Cardiac septum (tissue), 1 donor: ENCODE data around the gene HOXA13. TPM values are rescaled to one million over a fixed set of nuclear protein-coding genes. Genes with fewer than 3 reads are reported as not detected.

Experiments used
- DNase-seq: peaks from one replicate; pipeline ENCODE4 v3.0.0-alpha.2; 2020; ENCODE audit warnings: low spot score
- intact Hi-C: fragments of 100-400 bp; cut with DNase I; formaldehyde crosslinking; loops from one replicate; pipeline ENCODE4 v1.14.0; 2022
- total RNA-seq: library from RNA; stranded (reverse); fragmentation: NEBNext Ultra II Directional; extraction: Animal tissue kit (Norgen Biotek cat#: 25700); gene quantifications from one replicate; pipeline ENCODE4 v1.2.1, GENCODE V29; 2021
- donor health status: DM: no; HTN: no; CAD: no.

HOXA13 gene
- total RNA-seq, 1 donor from 2014 or later = not detected

DNA sequence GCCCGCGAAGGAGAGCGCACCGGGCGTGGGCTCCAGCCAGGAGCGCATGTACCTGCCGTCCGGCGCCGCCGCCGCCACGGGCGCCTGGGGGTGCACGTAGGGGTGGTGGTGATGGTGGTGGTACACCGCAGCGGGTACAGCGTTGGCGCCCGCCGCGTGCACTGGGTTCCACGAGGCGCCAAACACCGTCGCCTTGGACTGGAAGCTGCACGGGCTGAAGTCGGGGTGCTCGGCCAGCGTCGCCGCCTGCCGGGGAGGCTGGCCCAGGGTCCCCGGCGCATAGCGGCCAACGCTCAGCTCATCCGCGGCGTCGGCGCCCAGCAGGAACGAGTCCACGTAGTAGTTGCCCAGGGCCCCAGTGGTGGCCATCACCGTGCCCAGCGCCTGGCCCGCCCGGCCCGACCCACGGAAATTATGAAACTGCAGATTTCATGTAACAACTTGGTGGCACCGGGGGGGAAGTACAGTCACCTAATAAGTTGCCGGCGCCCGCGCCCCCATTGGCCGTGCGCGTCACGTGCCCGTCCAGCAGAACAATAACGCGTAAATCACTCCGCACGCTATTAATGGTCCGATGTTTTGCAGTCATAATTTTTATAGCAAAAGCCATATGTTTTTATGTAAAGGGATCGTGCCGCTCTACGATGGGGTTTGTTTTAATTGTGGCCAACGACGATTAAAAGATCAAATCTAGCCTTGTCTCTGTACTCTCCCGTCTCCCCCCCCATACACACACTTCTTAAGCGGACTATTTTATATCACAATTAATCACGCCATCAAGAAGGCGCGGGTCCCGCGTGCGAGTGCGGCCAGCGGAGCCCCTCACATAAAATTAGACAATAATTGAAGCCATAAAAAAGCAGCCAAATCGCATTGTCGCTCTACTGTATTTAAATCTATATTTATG, 34.5 kb downstream of the HOXA13 start, which contains the start of gene HOXA9:
Gene HOXA9, minus strand, starts transcription at position 449 of the 907 bp plus-strand sequence. Its CDS starts 80 bp downstream, at position 369.
- intact Hi-C loops = loop anchor here (10.0 kb wide), 1 partner anchor 1301 kb away; no protein-coding TSS in a partner anchor

DNA sequence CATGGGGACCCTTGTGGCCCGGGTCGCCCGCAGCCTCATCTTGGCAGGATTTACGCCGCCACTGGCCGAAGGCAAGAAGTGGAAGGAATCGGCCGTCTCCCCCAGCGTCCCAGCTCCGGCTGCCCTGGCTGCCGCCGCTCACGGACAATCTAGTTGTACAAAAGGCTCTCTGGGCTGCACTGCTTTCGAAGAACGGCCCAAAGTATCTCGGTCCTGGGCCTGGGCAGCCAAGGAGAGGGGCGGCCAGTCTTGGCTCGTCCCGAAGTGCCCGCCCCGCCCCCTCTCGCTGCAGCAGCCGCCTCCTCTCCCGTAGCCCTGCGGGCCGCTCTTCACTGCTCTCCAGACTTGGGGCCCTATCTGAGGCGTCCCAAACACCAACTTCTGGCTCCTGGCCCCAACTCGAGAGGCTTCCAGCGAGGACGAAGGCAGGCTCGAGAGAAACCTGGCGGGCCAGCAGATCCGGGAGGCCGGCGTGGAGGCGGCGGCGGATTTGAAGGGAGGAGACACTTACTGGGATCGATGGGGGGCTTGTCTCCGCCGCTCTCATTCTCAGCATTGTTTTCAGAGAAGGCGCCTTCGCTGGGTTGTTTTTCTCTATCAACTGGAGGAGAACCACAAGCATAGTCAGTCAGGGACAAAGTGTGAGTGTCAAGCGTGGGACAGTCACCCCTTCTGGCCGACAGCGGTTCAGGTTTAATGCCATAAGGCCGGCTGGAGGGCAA, 35.4 kb downstream of the HOXA13 start:
- intact Hi-C loops = loop anchor here (10.0 kb wide), 1 partner anchor 1300 kb away; no protein-coding TSS in a partner anchor
- DNase-seq = no peak

More for the DNA sequence above, 34.5 kb downstream of the HOXA13 start, which contains the start of gene HOXA9:
- DNase-seq = no peak

DNA sequence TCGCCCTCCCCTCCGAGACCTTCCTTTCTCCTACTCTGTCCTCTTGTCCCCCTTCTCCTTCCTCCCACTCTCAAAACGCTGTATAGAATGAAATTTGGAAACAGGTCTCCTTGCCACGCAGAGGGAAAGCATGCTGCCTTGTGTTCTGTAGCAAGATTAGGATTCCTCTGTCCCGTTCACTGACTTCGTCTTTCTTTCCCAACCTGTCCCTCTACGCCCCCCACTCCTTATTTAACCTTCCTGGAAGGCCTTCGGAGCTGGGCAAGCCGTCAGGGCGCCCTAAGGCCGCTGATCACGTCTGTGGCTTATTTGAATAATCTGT, 35.9 kb downstream of the HOXA13 start:
- DNase-seq = no peak
- intact Hi-C loops = loop anchor here (10.0 kb wide), 1 partner anchor 1299 kb away; no protein-coding TSS in a partner anchor

DNA sequence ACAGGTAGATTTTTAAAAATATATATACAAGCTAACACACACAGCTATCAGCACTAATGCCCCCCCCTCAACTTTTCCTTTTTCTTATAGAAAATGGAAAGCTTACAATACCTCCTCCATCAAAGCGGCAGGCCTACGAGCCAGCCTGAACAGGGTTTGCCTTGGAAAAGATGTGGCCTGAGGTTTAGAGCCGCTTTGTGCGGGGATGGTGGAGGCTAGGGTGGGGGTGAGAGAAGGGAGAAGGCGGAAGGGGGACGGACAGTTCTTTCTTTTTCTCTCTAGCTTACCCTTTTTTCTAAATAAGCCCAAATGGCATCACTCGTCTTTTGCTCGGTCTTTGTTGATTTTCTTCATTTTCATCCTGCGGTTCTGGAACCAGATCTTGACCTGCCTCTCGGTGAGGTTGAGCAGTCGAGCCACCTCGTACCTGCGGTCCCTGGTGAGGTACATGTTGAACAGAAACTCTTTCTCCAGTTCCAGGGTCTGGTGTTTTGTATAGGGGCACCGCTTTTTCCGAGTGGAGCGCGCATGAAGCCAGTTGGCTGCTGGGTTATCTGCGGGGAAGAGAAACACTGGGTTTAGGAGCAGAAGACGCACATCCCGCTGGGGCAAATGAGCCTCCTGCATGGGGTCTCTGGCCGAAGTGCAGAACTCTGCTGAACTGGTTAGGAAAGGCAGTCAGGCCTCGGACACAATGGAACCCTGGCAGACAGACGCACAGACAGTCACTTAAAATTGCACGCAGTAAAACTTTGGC, 36.4 kb downstream of the HOXA13 start:
- no peak for DNase-seq

DNA sequence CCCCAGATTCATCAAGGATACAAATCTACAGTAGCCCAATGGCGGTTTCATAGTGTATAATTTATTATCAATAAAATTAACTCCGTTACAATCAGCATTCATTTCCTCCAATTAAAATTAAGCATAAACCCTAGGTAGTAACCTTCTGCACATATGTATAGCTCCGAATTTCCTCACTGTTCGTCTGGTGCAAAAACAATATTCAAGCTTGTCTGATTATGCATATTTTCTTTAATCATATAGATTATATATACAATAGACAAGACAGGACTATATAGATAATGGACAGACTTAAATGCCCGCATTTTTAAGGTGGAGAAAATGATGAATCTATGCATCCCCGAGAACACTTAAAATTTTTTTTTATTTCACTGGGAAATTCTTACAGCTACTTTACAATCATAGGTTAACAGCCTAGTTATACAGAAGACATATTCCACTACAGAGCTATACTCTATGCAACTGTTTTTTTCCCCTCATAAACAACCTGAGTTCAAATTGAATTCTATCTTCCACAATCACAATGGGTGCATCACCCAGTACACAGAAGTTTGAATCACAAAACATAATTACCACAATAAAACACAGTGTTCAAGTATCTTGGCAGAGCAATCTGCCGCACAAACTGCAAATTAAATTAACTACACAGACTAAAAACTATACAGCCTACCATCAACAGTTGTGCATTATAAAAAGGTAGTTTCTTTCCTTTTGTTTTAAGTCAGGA, 37.2 kb downstream of the HOXA13 start:
- no peak for DNase-seq
- intact Hi-C loops = loop anchor here (10.0 kb wide), 1 partner anchor 1298 kb away; no protein-coding TSS in a partner anchor

More for the DNA sequence above, 36.4 kb downstream of the HOXA13 start:
- intact Hi-C loops = loop anchor here (10.0 kb wide), 1 partner anchor 1299 kb away; no protein-coding TSS in a partner anchor

DNA sequence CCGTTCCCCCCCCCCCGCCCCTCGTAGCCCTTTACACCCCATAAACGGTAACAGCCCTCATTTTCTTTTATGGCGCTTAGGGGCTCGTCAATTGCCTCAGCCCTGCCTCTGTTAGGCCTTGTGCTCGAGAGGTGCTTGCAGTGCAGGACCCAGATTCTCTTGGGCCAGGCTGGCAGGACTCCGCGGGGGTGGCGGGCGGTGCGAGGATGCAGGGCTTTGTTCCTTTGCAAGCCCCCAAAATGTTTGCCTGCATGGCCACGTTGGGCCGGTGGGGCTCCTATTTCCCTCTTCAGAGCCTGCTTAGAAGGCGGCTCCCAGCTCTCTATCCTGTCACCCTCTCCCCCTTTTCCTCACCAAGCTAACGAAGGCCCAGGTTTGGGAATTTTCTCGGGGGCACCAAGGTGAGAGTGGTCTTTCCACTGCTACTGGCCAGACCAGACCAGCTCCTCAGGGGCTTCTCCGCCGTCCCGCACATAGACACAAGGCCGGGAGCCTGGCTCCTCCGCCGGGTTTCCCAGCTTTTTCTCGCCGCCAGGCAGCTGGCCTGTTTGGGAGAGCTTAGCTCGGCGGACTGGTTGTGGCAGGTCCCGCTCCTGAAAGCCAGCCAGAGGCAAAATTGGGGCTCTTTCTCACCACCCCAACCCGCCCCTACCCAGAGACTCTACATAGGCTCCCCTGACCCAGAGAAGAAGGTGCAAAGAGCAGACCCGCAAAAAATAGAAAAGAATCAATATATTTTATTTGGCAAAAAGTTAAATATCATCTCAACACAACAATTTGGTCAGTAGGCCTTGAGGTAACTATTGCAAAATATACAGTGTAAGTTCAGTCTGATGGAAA, 38.0 kb downstream of the HOXA13 start:
- intact Hi-C loops = loop anchor here (2.0 to 10.0 kb wide), 3 partner anchors 475 to 1297 kb away; no protein-coding TSS in a partner anchor
- peak; percentile 44 for DNase-seq

DNA sequence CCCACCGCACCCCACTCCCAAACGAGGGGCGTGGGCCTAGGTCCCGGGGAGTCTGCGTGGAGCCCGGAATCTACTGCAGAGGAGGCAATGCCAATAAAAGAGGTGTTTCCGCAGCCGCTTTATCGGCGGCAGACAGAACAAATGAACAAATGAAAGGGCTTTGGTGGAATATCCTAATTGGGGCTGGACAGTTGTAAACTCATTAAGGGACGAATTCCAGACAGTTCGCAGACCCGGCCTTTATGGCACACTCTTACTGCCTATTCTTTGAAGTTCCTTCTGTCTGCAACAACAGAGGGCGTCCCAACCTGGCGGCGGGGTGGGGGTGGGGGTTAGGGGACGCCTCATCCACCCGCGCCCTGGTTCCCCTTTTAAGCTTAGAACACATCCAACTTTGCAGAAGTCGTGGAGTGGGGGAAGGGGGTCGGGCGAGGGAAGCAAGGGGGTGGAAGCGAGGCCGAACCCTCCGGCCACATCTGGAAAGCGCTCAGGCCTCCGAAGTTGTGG, 38.6 kb downstream of the HOXA13 start:
- no peak for DNase-seq
- intact Hi-C loops = loop anchor here (2.0 to 10.0 kb wide), 3 partner anchors 474 to 1296 kb away; no protein-coding TSS in a partner anchor

DNA sequence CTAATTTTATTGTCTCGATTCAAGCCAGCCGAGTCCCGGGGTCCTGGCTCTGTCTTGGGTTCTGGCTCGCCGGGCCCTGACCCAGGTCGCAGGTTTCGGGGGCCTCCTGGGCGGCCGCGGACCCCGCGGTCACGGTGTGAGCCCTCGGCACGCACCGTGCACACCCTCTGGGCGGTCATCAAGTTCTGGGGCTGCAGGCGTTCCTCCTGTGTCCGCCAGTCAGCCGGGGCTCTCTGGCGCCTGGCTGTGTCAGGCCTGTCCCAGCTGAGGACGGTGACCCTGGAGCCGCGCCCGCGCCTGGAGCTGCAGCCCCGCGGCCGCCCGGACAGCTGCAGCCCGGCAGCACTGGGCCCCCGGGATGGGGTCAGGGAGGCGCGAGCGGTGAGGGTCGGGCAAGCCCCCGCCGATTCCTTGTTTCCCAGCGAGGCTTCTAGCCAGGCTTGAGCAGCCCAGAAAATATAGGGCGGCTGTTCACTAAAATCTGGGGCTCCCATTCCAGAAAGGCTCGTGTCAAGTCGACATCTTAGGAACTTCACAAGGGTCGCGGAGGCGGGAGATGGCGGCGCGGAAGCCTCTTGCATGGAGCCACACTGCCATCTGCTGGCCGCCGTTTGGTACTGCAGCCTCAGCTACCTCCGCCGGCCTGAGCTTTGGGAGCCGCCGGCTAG, 39.2 kb downstream of the HOXA13 start:
- DNase-seq = peak; percentile 92
- intact Hi-C loops = loop anchor here (2.0 to 10.0 kb wide), 3 partner anchors 474 to 1296 kb away; no protein-coding TSS in a partner anchor

DNA sequence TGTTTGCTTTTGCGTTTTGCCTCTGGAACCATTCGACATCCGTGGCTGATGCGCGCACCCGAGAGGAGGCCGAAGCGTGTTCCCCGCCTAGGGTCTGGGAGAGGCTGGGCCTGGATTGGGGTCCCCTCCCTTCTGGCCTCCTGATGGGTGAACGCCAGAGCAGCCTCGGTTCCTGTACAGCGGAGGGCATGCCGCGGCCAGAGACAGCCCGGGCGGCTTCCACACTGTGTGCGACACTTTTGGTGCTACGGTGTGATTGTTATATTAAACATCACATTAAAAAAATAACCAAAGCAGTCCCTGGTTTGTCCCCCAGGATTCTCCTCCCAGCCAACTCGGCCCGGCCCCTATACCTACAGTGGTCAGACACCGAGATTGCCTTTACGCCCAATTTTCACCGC, 39.7 kb downstream of the HOXA13 start:
- DNase-seq = peak; percentile 54
- intact Hi-C loops = loop anchor here (2.0 to 10.0 kb wide), 3 partner anchors 473 to 1295 kb away; no protein-coding TSS in a partner anchor

DNA sequence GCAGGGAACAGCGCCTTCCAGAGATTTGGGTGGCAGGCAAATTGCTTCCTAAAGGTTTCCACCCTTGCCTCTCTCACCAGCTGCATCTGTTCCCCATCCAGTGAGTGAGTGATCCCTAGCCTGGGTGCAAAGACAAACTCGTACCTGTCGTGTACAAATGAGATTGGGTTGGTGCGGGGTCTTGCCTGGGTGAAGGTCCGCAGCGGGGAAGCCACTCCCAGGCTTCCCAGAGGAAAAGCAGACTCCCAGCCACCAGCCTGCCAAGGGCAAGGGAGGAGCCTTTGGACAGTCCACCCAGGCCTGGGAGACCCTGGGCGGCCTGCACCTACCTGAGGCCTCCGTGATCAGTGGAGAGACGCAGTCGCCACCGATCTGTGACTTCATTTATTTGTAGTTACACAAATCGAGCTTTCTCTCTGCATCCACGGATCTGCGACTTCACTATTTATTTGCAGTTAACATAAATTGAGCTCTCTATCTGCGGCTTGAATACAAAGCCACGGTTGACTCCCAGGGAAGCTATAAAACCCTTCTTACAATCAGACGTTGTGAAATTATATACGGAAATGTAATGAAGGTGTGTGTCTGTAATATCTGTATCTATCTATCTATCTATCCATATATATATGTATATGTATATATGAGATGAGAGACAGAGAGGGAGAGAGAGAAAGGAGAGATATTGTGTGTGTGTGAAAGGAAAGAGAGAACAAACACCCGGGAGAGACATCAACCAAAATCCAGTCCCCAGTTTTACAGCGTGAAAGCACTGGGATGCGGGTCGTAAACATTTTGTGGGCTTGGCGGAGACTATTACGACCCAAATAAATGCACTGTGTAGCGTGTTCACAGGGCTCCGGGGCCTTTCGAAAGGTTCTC, 40.4 kb downstream of the HOXA13 start:
- peak; percentile 56 for DNase-seq
- intact Hi-C loops = loop anchor here (2.0 to 10.0 kb wide), 3 partner anchors 473 to 1295 kb away; no protein-coding TSS in a partner anchor

DNA sequence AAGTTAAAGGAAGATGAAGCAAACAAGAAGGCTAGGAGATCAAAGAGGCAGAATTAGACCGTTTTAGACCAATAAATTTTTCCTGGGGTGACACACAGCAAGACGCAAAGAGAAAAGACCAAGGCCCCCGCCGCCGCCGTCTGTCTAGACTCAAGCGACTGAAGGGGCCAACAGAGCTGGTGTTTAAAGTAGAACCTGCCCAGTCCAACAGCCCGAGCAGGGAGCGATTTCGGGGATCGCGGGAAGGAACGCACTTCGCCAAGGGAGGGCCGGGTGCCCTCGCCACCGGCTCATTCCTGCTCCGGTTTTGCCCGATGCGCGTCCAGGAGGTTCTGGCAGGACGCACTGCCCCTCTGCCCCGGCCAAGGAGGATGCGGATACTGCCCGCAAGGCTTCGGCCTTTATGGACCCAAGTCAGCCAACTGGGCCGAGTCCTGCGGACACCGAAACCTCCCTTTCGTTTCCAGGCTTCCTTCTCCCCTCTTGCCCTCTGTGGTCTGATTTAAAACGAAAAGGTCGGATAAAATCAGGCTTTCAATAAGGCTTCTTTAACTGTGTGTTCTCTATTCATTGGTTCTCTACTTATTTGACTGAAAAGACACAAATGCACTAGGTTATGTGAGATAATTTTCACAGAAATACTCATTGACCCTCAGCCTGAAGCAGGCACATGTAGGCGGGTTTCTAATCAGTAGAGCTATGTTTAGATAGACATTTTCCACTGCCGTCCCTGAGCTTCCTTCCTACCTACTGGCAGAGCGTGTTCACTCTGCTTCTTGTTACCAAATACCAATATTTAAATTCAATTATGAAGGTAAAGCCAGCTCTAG, 41.2 kb downstream of the HOXA13 start:
- peak; percentile 38 for DNase-seq
- intact Hi-C loops = no loop called here

DNA sequence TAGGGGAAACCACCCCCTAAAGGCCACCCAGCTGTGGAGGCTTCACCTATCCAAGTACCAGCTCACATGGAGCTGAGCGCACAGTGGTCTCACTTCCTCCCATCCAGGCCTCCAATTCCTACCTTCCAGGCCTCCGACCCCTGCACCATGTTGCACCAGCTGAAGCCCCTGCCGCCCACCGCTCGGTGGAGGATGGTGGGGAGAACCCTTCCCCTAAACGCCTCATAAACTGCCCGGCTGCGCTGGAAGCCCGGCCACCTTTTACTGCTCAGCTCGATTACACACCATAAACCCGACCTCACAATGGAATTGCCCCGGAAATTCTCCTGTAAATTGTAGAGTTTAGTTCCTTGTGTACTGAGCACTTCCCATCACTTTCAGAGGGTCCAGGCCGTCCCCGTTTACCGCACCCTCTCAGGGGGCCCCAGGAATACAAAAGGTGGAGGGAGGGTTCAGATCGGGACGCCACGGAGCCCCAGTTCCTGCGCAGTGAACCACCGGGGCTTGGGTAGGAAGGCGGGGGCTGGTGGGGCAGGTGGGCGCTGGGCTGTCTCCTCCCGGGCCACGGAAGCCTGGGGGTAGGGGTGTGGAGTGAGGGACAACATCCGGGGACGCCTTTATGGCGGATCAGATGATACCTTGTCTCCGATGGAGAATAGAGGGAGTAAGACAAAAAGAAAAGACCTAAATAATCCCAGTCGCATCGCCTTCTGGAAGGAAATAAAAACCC, 42.0 kb downstream of the HOXA13 start:
- DNase-seq = no peak
- intact Hi-C loops = no loop called here

DNA sequence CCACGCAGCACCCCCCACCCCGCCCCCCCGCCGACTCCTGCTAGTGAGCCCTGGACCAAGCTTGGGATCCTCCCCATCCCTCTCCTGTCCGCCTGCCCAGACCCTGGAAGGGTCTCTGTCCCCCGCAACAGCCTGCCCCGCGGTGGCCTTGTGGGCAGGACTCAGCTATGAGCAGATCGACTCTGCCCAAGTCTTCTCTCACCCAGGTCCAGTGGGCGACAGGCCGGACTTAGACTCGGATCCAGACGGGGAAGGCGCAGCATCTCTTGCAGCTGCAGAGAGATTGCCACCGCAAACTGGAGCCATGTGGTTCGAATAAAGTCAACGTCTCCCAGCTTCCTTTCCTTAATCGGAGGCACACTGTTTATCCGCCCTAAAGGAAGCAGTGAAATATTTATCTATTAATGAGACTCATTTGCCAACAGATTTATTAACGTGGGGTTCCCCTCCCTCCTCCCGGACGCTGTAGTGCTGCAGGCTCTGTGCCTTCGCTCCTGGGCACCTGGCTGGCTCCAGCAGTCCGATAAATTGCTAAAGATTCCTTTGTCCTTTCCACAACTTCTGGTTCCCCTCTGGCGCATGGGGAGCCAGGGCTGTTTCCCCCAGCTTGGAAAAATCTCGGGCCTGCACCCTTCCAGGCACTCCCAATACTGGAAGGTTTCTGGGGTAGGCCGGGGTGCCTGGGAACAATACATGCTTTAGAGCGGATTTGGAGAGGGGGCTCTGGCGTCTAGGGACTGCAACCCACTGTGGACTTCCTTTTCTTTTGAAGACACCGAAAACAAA, 42.8 kb downstream of the HOXA13 start:
- DNase-seq = no peak
- intact Hi-C loops = no loop called here

DNA sequence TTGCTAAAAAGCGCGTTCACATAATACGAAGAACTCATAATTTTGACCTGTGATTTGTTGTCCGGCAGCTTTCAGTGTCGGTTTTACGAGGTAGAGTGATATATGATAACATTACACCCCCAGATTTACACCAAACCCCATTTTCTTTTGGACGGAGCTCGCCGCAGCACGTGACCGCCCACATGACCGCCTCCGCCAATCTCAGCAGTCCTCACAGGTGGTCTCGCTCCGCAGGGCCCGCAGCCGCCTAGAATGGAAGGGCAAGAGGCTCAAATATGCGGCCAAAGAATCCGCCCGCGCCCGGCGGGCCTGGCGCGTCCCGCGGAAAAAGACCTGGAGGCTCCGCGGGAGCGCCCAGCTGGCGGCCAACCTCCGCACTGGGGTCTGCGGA, 43.4 kb downstream of the HOXA13 start, which contains the start of gene HOXA7:
Gene HOXA7, minus strand, starts transcription at position 168 of the 391 bp plus-strand sequence. Its CDS starts 130 bp downstream, at position 38.
- DNase-seq = no peak
- intact Hi-C loops = no loop called here
